HepG2 (cell line): ENCODE results near the gene RAD23A. TPM values are rescaled to one million over a fixed set of nuclear protein-coding genes. Genes with fewer than 3 reads are reported as not detected.

Experiments
- HES4 ChIP-seq: sonication (generic); formaldehyde crosslinking; IDR thresholded peaks from 2 replicates; pipeline ENCODE4 v1.9.0; 2021; ENCODE audit warnings: mild to moderate bottlenecking, missing genetic modification reagents, borderline replicate concordance
- IRX3 ChIP-seq: sonication (generic); formaldehyde crosslinking; IDR thresholded peaks from 2 replicates; pipeline ENCODE4 v1.8.1; 2023; ENCODE audit warnings: mild to moderate bottlenecking, low read depth, missing genetic modification reagents, borderline replicate concordance
- JARID2 ChIP-seq: sonication (generic); formaldehyde crosslinking; IDR thresholded peaks from 2 replicates; pipeline ENCODE4 v1.8.1; 2023; ENCODE audit warnings: missing genetic modification reagents, inconsistent platforms; ENCODE audit not compliant: insufficient replicate concordance
- MIER2 ChIP-seq: IDR thresholded peaks from 2 replicates; pipeline ENCODE4 v1.6.1; 2016; ENCODE audit warnings: missing biosample characterization, missing genetic modification reagents
- MYC ChIP-seq: sonication (generic); formaldehyde crosslinking; IDR thresholded peaks from 2 replicates; pipeline ENCODE4 v1.9.0; 2021; ENCODE audit warnings: missing genetic modification reagents, borderline replicate concordance
- POGZ ChIP-seq: sonication (generic); formaldehyde crosslinking; IDR thresholded peaks from 2 replicates; pipeline ENCODE4 v1.4.0; 2020; ENCODE audit warnings: mild to moderate bottlenecking, missing genetic modification reagents
- RFXANK ChIP-seq: IDR thresholded peaks from 2 replicates; pipeline ENCODE4 v1.6.1; 2016
- SIX1 ChIP-seq: sonication (generic); formaldehyde crosslinking; IDR thresholded peaks from 2 replicates; pipeline ENCODE4 v1.4.0; 2020; ENCODE audit warnings: missing genetic modification reagents, borderline replicate concordance
- SMAD3 ChIP-seq: sonication (generic); formaldehyde crosslinking; IDR thresholded peaks from 2 replicates; pipeline ENCODE4 v1.4.0; 2020; ENCODE audit warnings: missing genetic modification reagents
- SP4 ChIP-seq: sonication (generic); formaldehyde crosslinking; IDR thresholded peaks from 2 replicates; pipeline ENCODE4 v1.8.1; 2023; ENCODE audit warnings: mild to moderate bottlenecking, missing genetic modification reagents
- TRIM24 ChIP-seq: sonication (generic); formaldehyde crosslinking; IDR thresholded peaks from 2 replicates; pipeline ENCODE4 v1.8.0; 2022; ENCODE audit warnings: mild to moderate bottlenecking, missing genetic modification reagents
- TSC22D2 ChIP-seq: sonication (generic); formaldehyde crosslinking; IDR thresholded peaks from 2 replicates; pipeline ENCODE4 v1.5.1; 2020; ENCODE audit warnings: missing genetic modification reagents, mild to moderate bottlenecking, borderline replicate concordance
- ZHX1 ChIP-seq: sonication (generic); formaldehyde crosslinking; IDR thresholded peaks from 2 replicates; pipeline ENCODE4 v1.8.1; 2022; ENCODE audit warnings: low read depth, mild to moderate bottlenecking, missing genetic modification reagents
- ZNF142 ChIP-seq: sonication (generic); formaldehyde crosslinking; IDR thresholded peaks from 2 replicates; pipeline ENCODE4 v1.4.0; 2020; ENCODE audit warnings: missing genetic modification reagents
- ZNF207 ChIP-seq: fragments of 450-650 bp; IDR thresholded peaks from 2 replicates; pipeline ENCODE4 v1.6.1; 2016; ENCODE audit warnings: antibody characterized with exemption, borderline replicate concordance
- ZNF691 ChIP-seq: sonication (generic); formaldehyde crosslinking; IDR thresholded peaks from 2 replicates; pipeline ENCODE4 v1.4.0; 2020; ENCODE audit warnings: missing genetic modification reagents, low read depth, mild to moderate bottlenecking, borderline replicate concordance
- ZNF784 ChIP-seq: sonication (generic); formaldehyde crosslinking; IDR thresholded peaks from 2 replicates; pipeline ENCODE4 v1.5.1; 2020; ENCODE audit warnings: missing genetic modification reagents, mild to moderate bottlenecking, borderline replicate concordance
- ZNF790 ChIP-seq: sonication (generic); formaldehyde crosslinking; IDR thresholded peaks from 2 replicates; pipeline ENCODE4 v1.8.0; 2022; ENCODE audit warnings: missing genetic modification reagents, mild to moderate bottlenecking, borderline replicate concordance
- polyA plus RNA-seq, 8 experiments: library from polyadenylated mRNA; depleted of rRNA in 3 of 8; stranded (reverse) in 7 of 8; unstranded in 1 of 8; fragments of >200 nt; fragmentation: Illumina TruSeq in 4 of 8; extraction: Trizol in 4 of 8; gene quantifications; 2 replicates each; pipeline versions ENCODE4 v1.2.1 to v1.2.3, GENCODE V29; 2011 to 2016; ENCODE audit warnings: low read depth in 4 of 8, missing spikeins in 1 of 8, mixed read lengths in 1 of 8; ENCODE audit not compliant: insufficient read depth in 1 of 8
- total RNA-seq, 5 experiments: library from RNA; depleted of rRNA; stranded (reverse); fragments of >200 nt; fragmentation: Illumina TruSeq; extraction: Trizol; gene quantifications; 2 replicates each; pipeline ENCODE4 v1.2.3, GENCODE V29; 2016; ENCODE audit warnings: low read depth in 1 of 5

Gene RAD23A
- total and polyA plus RNA-seq, 2 of the 13 experiments (the other 11 are each of a cell fraction or from before 2014, with no cell fraction given), result 42.5 to 54.2 TPM

- TF ChIP-seq ZNF784 (no peak; the same call in 1 of the 2 replicates), ZNF790 (CRISPR knock-in tag) (peak; percentile 70; the same call in 1 of the 2 replicates), SP4 (CRISPR knock-in tag) (peak; percentile 81), IRX3 (0 out of 2 replicates have a peak, but pooled peaks have one; percentile 85), ZHX1 (CRISPR knock-in tag) (peak; percentile 84; the same call in 1 of the 2 replicates), RFXANK (no peak), SIX1 (CRISPR knock-in tag) (peak; percentile 24; the same call in 1 of the 2 replicates), JARID2 (CRISPR knock-in tag) (no peak), MIER2 (peak; percentile 33; the same call in 1 of the 2 replicates), TRIM24 (CRISPR knock-in tag) (no peak), POGZ (CRISPR knock-in tag) (peak; percentile 66), TSC22D2 (CRISPR knock-in tag) (no peak), ZNF142 (CRISPR knock-in tag) (no peak), ZNF207 (no peak), ZNF691 (CRISPR knock-in tag) (peak; percentile 99), SMAD3 (CRISPR knock-in tag) (peak; percentile 49; the same call in 1 of the 2 replicates), HES4 (CRISPR knock-in tag) (0 out of 2 replicates have a peak, but pooled peaks have one; percentile 87), MYC (peak; percentile 93)
Measured at GRCh38 chr19:12933287-12934072, 12.2 kb upstream of the RAD23A start, which contains the start of gene FARSA (continued).
